ENCODE results near the gene TLE4. TPM values are rescaled to one million over a fixed set of nuclear protein-coding genes. Genes with fewer than 3 reads are reported as not detected.

Gene TLE4
- total and polyA plus RNA-seq, 2 of the 13 experiments (the other 11 are each of a cell fraction or from before 2014, with no cell fraction given), result 2.0 to 2.3 TPM

- DNase-seq (ENCODE audit: low spot score) (no peak), ATAC-seq (no peak), FAIRE-seq (no peak)
- ChIA-PET CTCF (ENCODE audit: low intra/inter-chr PET ratio, low total read pairs) (no interaction called here), POLR2A (no interaction called here)
- no peak overlapping the region for H2AFZ ChIP-seq (ENCODE audit: low read length)
- H3K27ac ChIP-seq (ENCODE audit: extremely low read length, insufficient read depth, low read length), result no peak overlapping the region
- WGBS (ENCODE audit: low lambda C conversion rate), result 49% methylated on average over 2 of the region's 2 CpGs
- peaks cover 74% of the 10 kb centered on the region for H3K9me3 ChIP-seq (ENCODE audit: low read length)
- BruUV-seq (replicated peaks), result no TSS peak
- TF ChIP-seq ZNF775 (CRISPR knock-in tag; IDR thresholded peaks at IDR 0.05; ENCODE audit: borderline replicate concordance) (no peak), GABPB1 (CRISPR knock-in tag; IDR thresholded peaks at IDR 0.05) (no peak), ZBTB7B (CRISPR knock-in tag; IDR thresholded peaks at IDR 0.05) (no peak), ZNF264 (CRISPR knock-in tag; IDR thresholded peaks at IDR 0.05) (no peak), ZBTB4 (CRISPR knock-in tag; IDR thresholded peaks at IDR 0.05; ENCODE audit: borderline replicate concordance) (no peak), HOXA7 (CRISPR knock-in tag; IDR thresholded peaks at IDR 0.05) (no peak), HDAC6 (IDR thresholded peaks at IDR 0.05; ENCODE audit: low read depth, low read length) (no peak)
- H4K20me1 ChIP-seq (ENCODE audit: insufficient read depth, low read length), result no peaks in the 10 kb centered on the region
- in situ Hi-C loops (cut with HindIII; ENCODE audit: extremely low pct_ligation_motif_present, low pct_unique_long_range_greater_than_20kb) (no loop called here), intact Hi-C loops (cut with micrococcal nuclease; ENCODE audit: unreplicated experiment) (no loop called here)
- H3K4me3 ChIP-seq (replicated peaks in 1 of 3; ENCODE audit: insufficient read depth in 1 of 3, low read depth in 2 of 3, low read length in 3 of 3), result no peak overlapping the region
- no peaks in the 10 kb centered on the region for H3K27me3 ChIP-seq (ENCODE audit: control insufficient read depth in 1 of 2, insufficient read depth in 2 of 2, low read length in 2 of 2)
- no peaks in the 10 kb centered on the region for H3K79me2 ChIP-seq (ENCODE audit: insufficient read depth, low read length)
- H3K4me1 ChIP-seq (ENCODE audit: insufficient read depth, low read length), result no peaks in the 10 kb centered on the region
- no peaks in the 10 kb centered on the region for H3K36me3 ChIP-seq (replicated peaks in 1 of 2; ENCODE audit: control insufficient read depth in 1 of 2, insufficient read depth in 2 of 2, low read length in 2 of 2)
- H3K9ac ChIP-seq (ENCODE audit: insufficient read depth, low read depth, low read length), result no peak overlapping the region
- H3K4me2 ChIP-seq (ENCODE audit: low read depth, low read length), result no peak overlapping the region
Measured at GRCh38 chr9:79701651-79702050, 129.9 kb downstream of the TLE4 start.

Data from HepG2 (cell line).